Measurements from ENCODE around the gene HEATR1.

HEATR1 gene

GRCh38 chr1:236522937-236523703 lies 81.2 kb downstream of the HEATR1 start:
- H4K20me1 ChIP-seq (ENCODE audit: insufficient read depth), result no peaks in the 10 kb centered on the region
- H3K27me3 ChIP-seq (ENCODE audit: insufficient read depth, low read depth), result no peaks in the 10 kb centered on the region
- no peak overlapping the region for H3K4me3 ChIP-seq (IDR thresholded peaks at IDR 0.05; ENCODE audit: insufficient read depth, low read depth, low read length)
- no peak for TF ChIP-seq CTCF (conservative IDR thresholded peaks at IDR 0.05; ENCODE audit: low read depth, low read length)
- no peak overlapping the region for H3K9ac ChIP-seq
- no peaks in the 10 kb centered on the region for H3K4me1 ChIP-seq (ENCODE audit: low read depth, poor library complexity, severe bottlenecking)
- H2AFZ ChIP-seq (ENCODE audit: low read depth), result no peak overlapping the region
- no peak overlapping the region for H3K4me2 ChIP-seq
- H3K27ac ChIP-seq, result no peak overlapping the region
- H3K79me2 ChIP-seq (ENCODE audit: insufficient read depth, low read depth), result no peaks in the 10 kb centered on the region
- no peaks in the 10 kb centered on the region for H3K36me3 ChIP-seq (ENCODE audit: insufficient read depth)

GRCh38 chr1:236520445-236521005 lies 83.8 kb downstream of the HEATR1 start:
- no peak for TF ChIP-seq CTCF (conservative IDR thresholded peaks at IDR 0.05; ENCODE audit: low read depth, low read length)
- Histone ChIP-seq H4K20me1 (ENCODE audit: insufficient read depth) (no peaks in the 10 kb centered on the region), H3K4me3 (IDR thresholded peaks at IDR 0.05; ENCODE audit: insufficient read depth, low read depth, low read length) (no peak overlapping the region), H3K36me3 (ENCODE audit: insufficient read depth) (no peaks in the 10 kb centered on the region), H3K27me3 (ENCODE audit: insufficient read depth, low read depth) (no peaks in the 10 kb centered on the region), H2AFZ (ENCODE audit: low read depth) (no peak overlapping the region), H3K4me2 (no peak overlapping the region), H3K79me2 (ENCODE audit: insufficient read depth, low read depth) (no peaks in the 10 kb centered on the region), H3K4me1 (ENCODE audit: low read depth, poor library complexity, severe bottlenecking) (no peaks in the 10 kb centered on the region), H3K9ac (no peak overlapping the region), H3K27ac (no peak overlapping the region)

GRCh38 chr1:236518322-236518721 lies 86.0 kb downstream of the HEATR1 start:
- Histone ChIP-seq H3K27ac (no peak overlapping the region), H3K27me3 (ENCODE audit: insufficient read depth, low read depth) (no peaks in the 10 kb centered on the region), H3K4me2 (no peak overlapping the region), H3K36me3 (ENCODE audit: insufficient read depth) (no peaks in the 10 kb centered on the region), H3K4me1 (ENCODE audit: low read depth, poor library complexity, severe bottlenecking) (no peaks in the 10 kb centered on the region), H2AFZ (ENCODE audit: low read depth) (no peak overlapping the region), H3K9ac (no peak overlapping the region), H4K20me1 (ENCODE audit: insufficient read depth) (no peaks in the 10 kb centered on the region), H3K4me3 (IDR thresholded peaks at IDR 0.05; ENCODE audit: insufficient read depth, low read depth, low read length) (no peak overlapping the region), H3K79me2 (ENCODE audit: insufficient read depth, low read depth) (no peaks in the 10 kb centered on the region)
- no peak for TF ChIP-seq CTCF (conservative IDR thresholded peaks at IDR 0.05; ENCODE audit: low read depth, low read length)

GRCh38 chr1:236516929-236517704 lies 87.2 kb downstream of the HEATR1 start:
- H3K9ac ChIP-seq, result no peak overlapping the region
- no peaks in the 10 kb centered on the region for H4K20me1 ChIP-seq (ENCODE audit: insufficient read depth)
- no peaks in the 10 kb centered on the region for H3K4me1 ChIP-seq (ENCODE audit: low read depth, poor library complexity, severe bottlenecking)
- no peak overlapping the region for H3K4me3 ChIP-seq (IDR thresholded peaks at IDR 0.05; ENCODE audit: insufficient read depth, low read depth, low read length)
- no peaks in the 10 kb centered on the region for H3K27me3 ChIP-seq (ENCODE audit: insufficient read depth, low read depth)
- H3K79me2 ChIP-seq (ENCODE audit: insufficient read depth, low read depth), result no peaks in the 10 kb centered on the region
- H3K4me2 ChIP-seq, result no peak overlapping the region
- no peak overlapping the region for H2AFZ ChIP-seq (ENCODE audit: low read depth)
- no peaks in the 10 kb centered on the region for H3K36me3 ChIP-seq (ENCODE audit: insufficient read depth)
- TF ChIP-seq CTCF (conservative IDR thresholded peaks at IDR 0.05; ENCODE audit: low read depth, low read length), result no peak
- no peak overlapping the region for H3K27ac ChIP-seq
